Measurements from ENCODE around the gene EPS8.

The EPS8 gene

DNA sequence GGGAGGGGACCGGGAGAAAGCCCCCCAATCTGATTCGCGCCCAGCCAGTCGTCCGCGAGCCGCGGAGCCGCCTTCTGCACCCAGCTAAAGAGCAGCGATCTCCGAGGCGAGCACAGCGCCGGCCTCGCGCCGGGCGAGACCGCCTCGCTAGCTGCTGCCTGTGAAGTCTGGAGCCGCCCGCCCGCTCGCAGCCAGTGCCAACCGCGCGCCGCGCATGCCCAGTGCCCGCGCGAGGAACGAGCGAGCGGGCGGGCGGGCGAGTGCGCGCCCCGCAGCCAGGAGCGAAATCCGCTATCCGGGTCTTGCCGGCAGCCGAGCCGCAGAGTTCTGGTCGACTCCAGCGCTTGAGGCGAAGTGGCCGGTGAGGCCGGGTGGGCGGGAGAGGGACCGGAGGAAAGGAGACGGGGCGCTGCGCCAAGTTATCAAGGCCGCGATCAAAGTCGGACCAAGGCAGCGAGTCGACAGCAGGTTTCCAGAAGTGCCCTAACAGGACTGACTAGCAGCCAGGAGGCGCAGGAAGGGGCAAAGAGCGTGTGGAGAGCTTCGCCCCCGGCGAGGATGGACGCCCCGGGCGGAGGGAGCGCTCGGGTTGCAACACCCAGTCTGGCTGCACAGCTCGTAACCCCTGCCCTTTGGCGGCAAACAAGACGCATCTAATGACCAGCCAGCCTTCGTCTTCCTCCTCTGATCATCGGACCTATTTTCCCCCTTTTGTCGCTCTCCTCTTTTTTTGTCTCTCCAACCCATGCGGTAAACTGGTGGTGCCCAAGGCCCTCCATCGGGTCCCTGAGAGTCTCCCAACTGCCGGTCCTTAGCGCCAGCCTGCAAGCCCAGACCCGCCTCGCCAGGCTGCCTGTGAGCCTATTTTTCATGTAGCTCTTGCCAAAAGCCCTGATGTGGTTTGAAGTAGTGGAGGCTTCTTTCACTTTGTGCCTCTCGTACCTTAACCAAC lies at the start of gene EPS8:
Gene EPS8, minus strand, starts transcription at position 169 of the 952 bp plus-strand sequence. CDS start 106,437 bp downstream, outside the sequence.
- peak; percentile 60 to 80 (median 76) for DNase-seq (ENCODE audit: low read depth in 4 of 4, low spot score in 1 of 4)

DNA sequence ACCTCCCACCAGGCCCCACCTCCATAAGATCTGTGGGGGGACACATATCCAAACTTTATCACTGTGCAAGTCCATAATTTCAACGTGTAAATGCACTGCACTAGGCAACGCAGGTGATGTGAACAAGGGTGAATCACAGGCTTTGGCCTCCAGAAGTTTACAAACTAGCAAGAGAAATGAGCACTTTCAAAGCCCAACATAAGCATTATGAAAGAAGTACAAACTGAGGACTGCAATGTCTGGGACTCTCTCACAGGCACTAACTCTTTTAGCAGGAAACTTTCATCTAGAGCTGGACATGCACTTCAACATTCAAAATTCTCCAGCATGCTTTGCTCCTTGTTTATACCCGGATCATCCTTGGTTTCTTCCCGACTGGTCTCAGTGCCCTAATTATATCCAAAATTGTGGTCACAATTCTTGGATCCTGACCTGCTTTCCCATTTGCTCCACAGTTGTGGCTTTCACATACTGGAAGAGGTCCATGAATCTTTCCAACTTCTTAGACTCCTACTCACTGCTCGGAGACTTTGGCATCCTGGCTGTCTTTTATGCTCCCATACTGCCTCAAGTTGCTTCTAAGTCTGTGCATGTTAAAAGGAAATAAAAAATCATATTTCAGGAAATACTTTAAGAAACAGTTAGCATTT lies 48.1 kb upstream of the EPS8 start:
- no peak for DNase-seq (ENCODE audit: low read depth in 4 of 4, low spot score in 1 of 4)

DNA sequence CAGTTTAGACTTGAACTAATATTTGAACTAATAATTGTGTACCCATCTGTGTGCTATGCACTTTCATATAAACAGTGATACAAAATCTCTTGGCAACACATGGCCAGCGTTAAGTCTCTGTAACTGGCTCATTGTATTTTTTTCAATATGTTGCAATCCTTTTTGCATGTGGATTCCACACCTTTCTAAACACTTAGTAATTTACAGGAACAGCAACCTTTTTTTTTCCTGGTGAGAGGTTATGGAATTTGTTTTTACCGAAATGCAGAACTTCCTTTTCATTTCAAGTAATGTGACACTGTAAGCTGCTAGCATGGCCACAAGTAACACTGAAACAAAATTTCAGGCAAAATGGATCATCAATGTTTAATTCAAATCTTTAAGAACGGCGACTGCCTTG lies 45.4 kb upstream of the EPS8 start:
- DNase-seq (ENCODE audit: low read depth in 4 of 4, low spot score in 1 of 4) = no peak

DNA sequence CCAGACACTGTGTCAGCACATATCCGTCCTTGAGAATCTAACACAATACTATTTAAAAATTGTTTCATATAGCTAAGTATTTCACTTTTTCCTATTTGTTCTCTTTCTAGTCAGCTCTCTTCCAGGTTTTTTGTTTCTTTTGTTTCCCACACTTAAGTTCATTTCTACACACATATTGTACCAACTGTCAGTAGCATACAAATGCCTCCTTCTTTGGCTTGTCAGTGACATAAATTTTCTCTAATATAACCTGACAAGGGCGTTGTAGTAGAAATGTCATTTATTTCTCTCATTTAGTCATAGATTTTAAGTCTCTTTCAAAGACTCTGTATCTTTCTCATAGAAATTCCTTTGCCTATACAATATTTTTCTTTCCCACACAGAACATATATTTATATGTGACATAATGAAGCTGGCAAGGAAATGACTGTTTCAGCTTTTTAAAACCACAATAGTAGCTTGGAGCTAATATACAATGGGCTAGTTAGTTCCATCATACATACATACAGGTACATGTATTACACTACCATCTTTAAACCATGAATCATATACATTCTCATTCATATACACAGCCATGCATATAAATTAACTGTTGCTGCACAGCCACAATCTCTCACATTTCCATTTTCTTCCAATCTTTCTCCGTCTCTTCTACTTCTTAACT lies 42.3 kb upstream of the EPS8 start:
- DNase-seq (ENCODE audit: low read depth in 4 of 4, low spot score in 1 of 4) = no peak

DNA sequence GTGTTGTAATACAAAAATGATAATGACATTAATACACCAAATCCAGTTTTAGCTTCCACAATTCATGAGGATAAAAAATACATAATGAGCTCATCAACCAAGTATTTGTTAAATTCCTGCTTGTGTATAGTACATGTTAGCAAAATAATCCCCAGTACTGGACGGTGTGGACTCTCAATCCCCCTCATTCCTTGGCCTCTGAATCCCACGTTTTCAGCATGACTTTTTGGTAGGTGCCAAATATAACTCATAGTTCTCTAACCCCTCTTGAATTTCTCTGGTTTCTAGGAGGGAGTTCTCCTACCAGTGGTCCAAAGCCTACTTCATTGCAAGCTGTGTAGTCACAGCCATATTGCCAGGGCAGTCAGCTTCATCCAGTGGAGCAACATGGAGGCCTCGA lies 41.4 kb upstream of the EPS8 start:
- DNase-seq (ENCODE audit: low read depth in 4 of 4, low spot score in 1 of 4) = no peak

DNA sequence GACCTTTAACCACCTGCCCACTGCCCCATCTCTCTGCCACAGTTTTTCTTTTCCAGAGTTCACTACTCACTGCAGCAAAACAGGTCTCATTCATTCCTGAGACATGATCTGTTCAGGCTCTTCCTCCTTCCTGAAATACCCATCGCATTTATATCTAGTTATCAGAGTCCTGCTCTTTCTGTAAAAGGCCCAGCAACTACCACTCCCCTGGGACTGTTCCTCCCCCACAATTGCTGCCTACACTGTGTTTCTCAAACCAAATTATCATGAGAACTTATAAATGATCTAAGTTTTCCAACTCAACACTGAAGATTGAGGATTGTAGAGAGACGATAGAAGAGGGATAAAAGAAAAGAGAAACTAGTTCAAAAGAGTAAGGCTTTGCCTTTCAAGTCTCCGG lies 40.8 kb upstream of the EPS8 start:
- no peak for DNase-seq (ENCODE audit: low read depth in 4 of 4, low spot score in 1 of 4)

DNA sequence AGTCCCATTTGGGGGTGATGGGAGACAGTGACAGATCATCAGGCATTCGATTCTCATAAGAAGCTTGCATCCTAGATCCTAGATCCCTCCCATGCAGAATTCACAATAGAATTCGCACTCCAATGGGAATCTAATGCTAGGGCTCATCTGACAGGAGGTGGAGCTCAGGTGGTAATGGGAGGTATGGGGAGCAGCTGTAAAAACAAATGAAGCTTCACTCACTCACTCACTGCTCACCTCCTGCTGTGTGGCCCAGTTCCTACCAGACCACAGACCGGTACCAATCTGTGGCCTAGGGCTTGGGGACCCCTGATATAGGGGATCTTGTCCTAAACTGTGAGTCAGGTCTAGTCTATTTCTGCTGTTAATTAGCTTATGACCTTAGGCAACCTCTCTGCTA lies 40.1 kb upstream of the EPS8 start:
- DNase-seq (ENCODE audit: low read depth in 4 of 4, low spot score in 1 of 4) = no peak

DNA sequence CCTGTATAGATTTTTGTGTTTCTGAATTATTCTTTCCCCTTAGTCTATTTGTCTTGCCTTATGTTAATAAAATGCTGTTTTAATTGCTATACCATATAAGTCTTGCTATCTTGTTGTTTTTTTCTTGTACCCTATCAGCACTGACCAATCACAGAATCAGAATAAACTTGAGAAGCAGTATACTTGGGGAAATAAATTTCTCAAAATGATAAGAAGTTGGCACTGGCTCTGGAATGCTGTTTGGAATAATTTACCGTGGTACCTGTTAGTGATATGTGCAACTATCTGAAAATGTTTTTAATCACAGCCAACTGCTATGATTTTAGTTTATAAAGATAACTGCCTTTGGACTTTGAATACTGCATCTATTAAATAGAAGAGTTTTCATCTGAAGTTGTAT lies 37.9 kb upstream of the EPS8 start:
- no peak for DNase-seq (ENCODE audit: low read depth in 4 of 4, low spot score in 1 of 4)

DNA sequence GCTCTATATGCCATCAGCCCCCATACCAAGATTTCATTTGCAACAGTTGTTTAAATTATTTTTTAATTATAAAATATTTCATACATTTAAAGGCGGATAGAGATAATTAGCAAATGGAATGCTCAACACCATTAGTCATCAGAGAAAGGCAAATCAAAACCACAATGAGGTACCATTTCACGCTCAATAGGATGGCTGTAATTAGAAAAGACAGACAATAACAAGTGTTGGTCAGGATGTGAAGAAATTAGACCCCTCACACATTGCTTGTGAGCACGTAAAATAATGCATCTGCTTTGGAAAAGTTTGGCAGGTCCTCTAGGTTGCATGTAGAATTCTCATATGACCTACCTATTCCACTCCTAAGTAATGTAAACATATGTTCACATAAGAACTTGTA lies 35.3 kb upstream of the EPS8 start:
- DNase-seq (ENCODE audit: low read depth in 4 of 4, low spot score in 1 of 4) = no peak

DNA sequence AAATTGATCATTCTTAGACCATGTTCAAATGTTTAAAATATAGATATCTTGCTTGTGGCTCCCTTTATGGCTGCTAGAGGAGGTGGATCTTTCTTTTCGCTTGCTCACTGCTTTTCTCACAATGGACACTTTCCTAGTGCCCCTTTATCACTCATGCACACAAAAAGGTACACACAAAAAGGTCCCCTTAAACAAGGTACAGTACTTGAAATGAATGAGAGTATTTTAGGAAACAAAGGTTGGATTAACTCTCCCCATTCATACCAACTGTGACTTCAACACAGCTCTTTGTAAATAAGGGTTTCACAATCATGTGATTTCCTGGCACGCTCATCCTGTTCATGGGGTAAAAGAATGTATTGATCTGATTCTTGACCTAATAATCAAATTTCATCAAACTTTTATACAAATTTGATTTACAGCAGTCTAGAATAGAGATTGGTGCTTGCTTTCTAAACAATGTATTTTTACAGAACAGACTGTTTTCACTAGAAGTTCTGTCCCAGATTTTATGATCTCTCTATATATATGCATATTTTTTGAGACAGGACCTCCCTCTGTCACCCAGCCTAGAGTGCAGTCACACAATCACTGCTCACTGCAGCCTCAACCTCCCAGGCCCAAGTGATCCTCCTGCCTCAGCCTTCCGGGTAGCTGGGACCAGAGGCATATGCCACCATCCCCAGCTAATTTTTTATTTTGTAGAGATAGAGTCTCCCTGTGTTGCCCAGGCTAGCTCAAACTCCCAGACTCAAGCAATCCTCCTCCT lies 34.4 kb upstream of the EPS8 start:
- DNase-seq (ENCODE audit: low read depth in 4 of 4, low spot score in 1 of 4) = no peak

DNA sequence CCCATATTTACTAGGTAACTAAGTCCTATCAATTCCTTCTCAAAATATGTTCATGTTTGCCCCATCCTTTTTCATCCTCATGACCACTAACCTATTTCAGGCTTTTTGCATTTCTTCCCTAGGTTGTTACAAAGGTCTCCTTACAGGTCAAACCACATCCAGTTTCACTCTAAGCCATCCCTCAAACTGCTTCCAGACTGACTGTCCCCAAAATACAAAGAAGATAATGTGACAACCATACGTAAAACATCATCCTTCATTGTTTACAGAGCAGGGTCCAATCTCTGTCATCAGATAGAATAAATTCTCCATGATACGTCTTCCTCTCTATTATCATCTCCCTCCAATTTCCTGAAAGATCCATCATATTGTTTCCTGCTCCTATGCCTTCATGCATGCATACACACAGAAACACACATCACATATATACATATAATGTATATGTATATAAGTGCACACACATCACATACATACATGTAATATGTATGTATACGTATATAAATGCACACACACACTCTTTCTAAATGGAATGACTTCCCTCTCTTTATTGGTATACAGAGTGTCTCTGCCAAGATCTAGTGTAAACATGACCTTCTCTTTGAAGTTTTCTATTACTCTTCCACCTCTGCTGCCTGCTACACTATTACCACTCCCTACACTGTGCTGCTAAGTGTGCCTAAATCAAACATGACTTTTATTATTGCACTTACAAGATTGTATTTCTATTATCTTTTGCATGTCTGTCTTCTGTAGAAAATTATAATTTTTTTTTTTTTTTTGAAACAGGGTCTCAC lies 30.7 kb upstream of the EPS8 start:
- no peak for DNase-seq (ENCODE audit: low read depth in 4 of 4, low spot score in 1 of 4)

DNA sequence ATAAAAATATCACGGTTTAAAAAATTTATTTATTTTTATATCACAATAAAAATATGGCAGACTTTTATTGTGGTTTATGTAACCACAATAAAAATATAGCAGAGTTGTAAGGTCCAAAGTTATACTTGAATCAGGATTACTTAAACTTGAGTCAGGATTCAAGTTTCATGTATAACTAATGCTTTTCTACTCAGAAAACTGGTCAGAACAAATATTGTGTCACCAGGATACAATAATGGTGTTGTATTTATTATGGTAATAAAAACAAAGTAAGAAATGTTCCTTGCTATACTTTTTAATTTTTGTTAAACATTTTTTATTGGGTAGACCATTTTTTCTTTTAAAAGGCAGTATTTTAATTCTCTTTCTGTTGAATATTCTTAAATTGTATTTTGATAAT lies 29.2 kb upstream of the EPS8 start:
- no peak for DNase-seq (ENCODE audit: low read depth in 4 of 4, low spot score in 1 of 4)

DNA sequence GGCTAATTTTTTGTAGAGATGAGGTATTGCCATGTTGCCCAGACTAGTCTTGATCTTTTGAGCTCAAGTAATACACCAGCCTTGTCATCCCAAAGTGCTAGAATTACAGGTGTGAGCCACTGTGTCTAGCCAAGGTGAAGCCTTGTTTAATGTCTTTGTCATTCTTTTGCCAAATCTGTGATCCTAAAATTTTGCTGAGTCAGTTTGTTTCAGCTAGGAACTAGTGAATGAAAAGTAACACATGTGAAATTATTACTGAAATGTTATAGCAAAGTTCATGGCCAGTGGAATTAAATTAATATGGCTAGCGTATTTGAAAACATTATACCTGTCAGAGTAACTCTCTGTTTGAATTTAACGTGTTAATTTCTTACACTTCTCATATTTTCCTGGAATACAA lies 26.5 kb upstream of the EPS8 start:
- DNase-seq (ENCODE audit: low read depth in 4 of 4, low spot score in 1 of 4) = no peak

DNA sequence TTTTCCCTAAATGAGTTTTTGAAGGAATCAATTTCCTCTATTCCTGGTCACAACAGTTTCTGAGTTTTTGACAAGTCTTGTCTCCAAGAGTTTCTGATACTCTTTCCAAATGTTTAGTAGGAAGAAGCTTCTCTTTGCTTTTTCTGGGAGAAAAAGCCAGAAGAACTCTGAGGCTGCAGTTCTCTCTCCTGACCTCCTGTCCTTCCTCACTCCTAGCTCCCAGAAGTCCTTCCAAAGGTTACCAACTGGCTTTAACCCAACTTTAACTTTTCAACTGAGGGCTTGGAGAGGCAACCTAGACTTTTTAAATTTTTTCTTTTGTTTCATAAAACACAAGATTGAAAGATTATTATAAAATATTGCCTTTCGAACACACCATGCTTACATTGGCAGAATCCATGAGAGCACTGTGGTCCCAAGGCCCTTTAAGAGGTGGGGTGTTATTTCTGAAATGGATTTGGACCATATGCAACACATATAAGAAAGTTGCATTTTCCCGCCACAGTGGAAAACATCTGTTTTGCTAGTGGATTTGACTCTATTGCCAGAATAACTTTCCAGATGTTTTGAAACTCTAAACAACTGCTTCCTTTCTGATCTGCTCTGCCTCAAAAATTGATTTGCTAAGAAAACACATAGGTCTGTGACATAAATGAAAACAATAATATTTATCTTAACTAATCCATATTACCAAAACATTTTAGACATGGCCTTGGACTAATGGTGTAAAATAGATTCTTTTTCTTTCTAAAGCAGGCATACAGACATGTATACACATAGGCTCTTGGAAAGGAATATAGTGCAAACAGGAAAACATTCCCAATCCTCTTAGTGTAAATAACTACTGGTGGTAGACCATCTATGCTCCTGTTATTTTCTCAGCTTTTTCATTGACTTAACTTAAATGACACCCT lies 22.3 kb upstream of the EPS8 start:
- no peak for DNase-seq (ENCODE audit: low read depth in 4 of 4, low spot score in 1 of 4)

DNA sequence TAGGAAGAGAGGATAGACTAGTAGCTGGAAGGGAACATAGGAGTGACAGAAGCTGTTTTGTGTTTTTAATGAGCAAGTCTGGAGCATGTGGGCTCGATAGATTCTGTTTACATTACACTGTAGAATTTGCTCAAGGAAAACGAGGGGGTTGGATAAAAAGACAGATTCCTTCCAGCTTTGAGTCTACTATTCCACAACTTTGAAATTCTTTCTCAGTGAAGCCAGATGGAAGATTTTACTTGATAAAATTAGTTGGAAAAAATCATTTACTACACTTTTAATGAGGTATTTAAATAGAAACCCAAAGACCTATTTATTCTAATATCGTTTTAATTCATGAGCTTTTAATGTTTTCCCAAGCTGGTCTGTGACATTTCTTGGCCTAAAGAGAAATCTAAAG lies 19.5 kb upstream of the EPS8 start:
- DNase-seq (ENCODE audit: low read depth in 4 of 4, low spot score in 1 of 4) = no peak

DNA sequence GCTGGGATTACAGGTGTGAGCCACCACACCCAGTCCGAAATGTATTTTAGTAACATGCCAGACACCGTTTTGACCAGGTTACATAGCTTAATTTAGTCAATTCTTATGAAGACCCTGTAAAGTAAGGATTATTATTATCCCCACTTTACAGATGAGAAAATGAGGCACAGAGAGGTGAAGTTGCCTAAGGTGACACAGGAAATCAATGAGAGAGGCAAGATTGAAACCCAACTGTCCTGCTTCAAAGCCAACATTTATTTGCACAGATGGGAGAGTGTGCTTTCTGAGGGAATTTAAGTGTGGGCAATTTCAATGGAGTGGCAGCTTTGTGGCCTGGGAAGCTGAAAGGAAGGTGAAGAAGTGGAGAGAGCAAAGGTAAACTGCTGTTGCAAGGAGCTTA lies 19.1 kb upstream of the EPS8 start:
- no peak for DNase-seq (ENCODE audit: low read depth in 4 of 4, low spot score in 1 of 4)

DNA sequence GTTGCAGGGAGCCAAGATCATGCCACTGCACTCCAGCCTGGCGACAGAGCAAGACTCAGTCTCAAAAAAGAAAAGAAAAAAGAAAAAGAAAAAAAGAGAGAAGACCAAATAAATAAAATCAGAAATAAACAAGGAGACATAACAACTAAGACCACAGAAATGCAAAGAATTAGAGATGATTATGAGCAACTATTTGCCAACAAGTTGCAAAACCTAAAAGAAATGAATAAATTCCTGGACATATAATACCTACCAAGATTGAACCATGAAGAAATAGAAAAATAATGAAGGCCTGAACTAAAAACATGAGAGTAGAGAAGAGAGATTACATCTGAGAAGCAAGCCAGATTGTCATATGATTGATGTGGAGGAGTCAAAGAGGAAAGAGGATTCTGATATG lies 17.6 kb upstream of the EPS8 start:
- DNase-seq (ENCODE audit: low read depth in 4 of 4, low spot score in 1 of 4) = no peak

DNA sequence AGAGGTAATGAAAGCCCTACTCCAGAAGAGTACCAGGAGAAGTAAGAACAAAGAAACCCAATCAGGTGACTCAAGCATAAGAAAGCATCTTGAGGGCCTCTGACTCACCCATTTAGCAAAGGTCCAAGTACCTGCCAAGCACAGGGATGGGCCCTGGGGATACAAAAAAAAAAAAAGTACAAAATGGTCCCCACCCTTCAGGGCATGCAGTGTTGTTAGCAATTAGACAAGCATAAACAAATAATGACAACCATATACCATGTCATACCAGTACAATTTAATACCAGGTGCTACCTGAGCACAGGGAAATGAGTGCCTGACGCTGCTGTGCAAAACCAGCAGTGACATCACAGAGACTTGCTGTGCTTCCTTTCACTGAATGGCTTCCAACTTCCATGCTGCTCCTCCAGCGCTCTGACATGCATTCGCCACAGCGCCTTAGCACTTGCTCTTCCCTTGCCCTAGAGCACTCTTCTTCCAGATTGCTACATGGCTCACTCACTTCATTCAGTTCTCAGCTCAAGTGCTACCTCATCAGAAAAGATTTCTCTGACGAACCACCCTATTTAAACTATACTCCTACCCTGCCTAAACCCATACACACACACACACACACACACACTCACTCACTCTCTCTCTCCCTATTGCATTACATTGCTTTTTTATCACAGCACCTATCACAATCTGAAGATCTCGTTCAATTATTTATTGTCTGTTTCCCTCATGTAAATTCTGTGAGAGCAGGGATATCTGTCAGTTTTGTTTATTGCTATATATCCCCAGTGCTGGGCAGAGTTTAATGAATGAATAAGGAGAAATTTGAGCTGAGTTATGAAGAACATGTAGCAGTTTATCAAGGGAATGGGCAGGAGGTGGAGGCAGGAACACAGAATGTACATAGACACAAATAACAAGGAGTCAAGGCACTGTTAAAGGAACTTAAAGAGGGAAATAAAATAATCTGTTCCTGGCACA lies 12.9 kb upstream of the EPS8 start:
- no peak for DNase-seq (ENCODE audit: low read depth in 4 of 4, low spot score in 1 of 4)
